ENCODE data around the gene HSPA6.

- TF ChIP-seq CTCF (IDR thresholded peaks at IDR 0.05) (no peak), POLR2A (IDR thresholded peaks at IDR 0.05) (no peak)
Observed at GRCh38 chr1:161501234-161501633, 23.1 kb upstream of the HSPA6 start.

All from adrenal gland (tissue), 5 donors.